Natural killer cell (primary cell): ENCODE data around the gene RHOD. TPM values are rescaled to one million over a fixed set of nuclear protein-coding genes. Genes with fewer than 3 reads are reported as not detected.

Source experiments
- ATAC-seq, 3 donors: fragments of 150-1000 bp in 2 of 3; fragments of 200-7000 bp in 1 of 3; cut with Tn5 transposase; 1 replicate in 1 of 3; 2 replicates in 2 of 3; pipeline ENCODE4 v1.10.0; 2021; ENCODE audit warnings: mild to moderate bottlenecking in 2 of 3, moderate library complexity in 2 of 3
- DNase-seq, 2 donors: peaks; one replicate each; pipeline versions ENCODE4 v3.0.0 to v3.0.0-alpha.2; 2013 to 2021; ENCODE audit warnings: mixed read lengths in 1 of 2
- H3K27ac ChIP-seq: one replicate; pipeline ENCODE4 v1.5.1; 2013; ENCODE audit warnings: mild to moderate bottlenecking, low read length
- H3K27me3 ChIP-seq: one replicate; pipeline ENCODE4 v1.6.1; 2013; ENCODE audit warnings: low read length; ENCODE audit not compliant: control insufficient read depth, insufficient read depth
- H3K36me3 ChIP-seq: one replicate; pipeline ENCODE4 v1.6.1; 2013; ENCODE audit warnings: low read length; ENCODE audit not compliant: control insufficient read depth, insufficient read depth
- H3K4me1 ChIP-seq: one replicate; pipeline ENCODE4 v1.6.1; 2013; ENCODE audit warnings: low read length; ENCODE audit not compliant: control insufficient read depth, insufficient read depth
- H3K4me3 ChIP-seq: one replicate; pipeline ENCODE4 v1.5.1; 2013; ENCODE audit warnings: low read length
- H3K9me3 ChIP-seq: one replicate; pipeline ENCODE4 v1.6.1; 2013; ENCODE audit warnings: low read length; ENCODE audit not compliant: control insufficient read depth, insufficient read depth
- H3K27ac Mint-ChIP-seq, 2 donors: one replicate each; pipeline ENCODE4 v1.8.0; 2022; ENCODE audit warnings: mild to moderate bottlenecking in 2 of 2, mixed read lengths in 2 of 2, moderate library complexity in 1 of 2
- H3K27me3 Mint-ChIP-seq, 2 donors: one replicate each; pipeline ENCODE4 v1.8.0; 2022; ENCODE audit warnings: low read depth in 2 of 2, mixed read lengths in 2 of 2
- H3K36me3 Mint-ChIP-seq: one replicate; pipeline ENCODE4 v1.8.0; 2022; ENCODE audit warnings: mixed read lengths
- H3K4me1 Mint-ChIP-seq, 2 donors: one replicate each; pipeline ENCODE4 v1.8.0; 2022; ENCODE audit warnings: mixed read lengths in 2 of 2
- H3K4me3 Mint-ChIP-seq: one replicate; pipeline ENCODE4 v1.8.0; 2022; ENCODE audit warnings: mild to moderate bottlenecking, moderate library complexity, mixed read lengths
- H3K9me3 Mint-ChIP-seq, 2 donors: one replicate each; pipeline ENCODE4 v1.8.0; 2022; ENCODE audit warnings: mixed read lengths in 2 of 2
- WGBS: methylation state at CpG from one replicate; pipeline ENCODE4 v1.1.7; 2013; ENCODE audit warnings: missing lambda C conversion rate; ENCODE audit not compliant: insufficient coverage; 5-methylcytosine and 5-hydroxymethylcytosine counted together
- intact Hi-C: fragments of 100-400 bp; cut with micrococcal nuclease; formaldehyde crosslinking; loops from one replicate; pipeline ENCODE4 v1.14.2; 2022
- total RNA-seq, 4 donors: library from RNA; stranded (reverse); fragments of 120-200 nt in 1 of 4; gene quantifications; one replicate each; pipeline versions ENCODE4 v1.2.3 to v1.2.4, GENCODE V29; 2013 to 2022
- TF ChIP-seq, protein P1 (sequence below): fragments of 200-600 bp; IDR thresholded peaks from one replicate; pipeline ENCODE4 v1.8.0; 2022; ENCODE audit warnings: antibody characterized with exemption

RHOD gene
- total RNA-seq, 3 donors from 2014 or later (not counting 1 experiment from before 2014, with no cell fraction given) = not detected

DNA sequence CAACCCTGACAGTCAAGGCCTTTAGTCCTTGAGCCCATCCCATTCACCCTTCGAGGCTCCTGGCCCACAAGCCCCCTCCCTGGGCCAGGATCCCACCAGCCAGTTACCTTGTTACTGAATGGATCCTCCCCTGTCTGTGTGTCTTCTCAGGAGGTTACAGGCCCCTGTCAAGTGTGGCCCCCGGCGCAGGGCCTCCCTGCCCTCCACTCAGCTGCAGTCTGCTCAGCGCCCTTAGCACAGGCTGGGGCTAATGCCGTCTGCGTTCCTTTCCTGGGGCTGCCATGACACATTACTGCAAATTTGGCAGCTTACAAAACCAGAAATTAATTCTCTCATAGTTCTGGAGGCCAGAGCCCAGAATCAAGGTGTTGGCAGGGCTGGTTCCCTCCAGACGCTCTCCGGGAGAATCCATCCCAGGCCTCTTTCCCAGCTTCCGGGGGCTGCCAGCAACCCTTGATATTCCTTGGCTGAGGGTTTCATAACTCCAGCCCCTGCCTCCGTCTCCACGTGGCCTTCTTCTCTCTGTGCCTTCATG, 43.1 kb upstream of the RHOD start:
- H3K27ac Mint-ChIP-seq = no peak overlapping the region
- Histone ChIP-seq H3K27ac (no peak overlapping the region), H3K27me3 (no peaks in the 10 kb centered on the region), H3K9me3 (no peaks in the 10 kb centered on the region), H3K4me1 (no peaks in the 10 kb centered on the region), H3K4me3 (no peak overlapping the region), H3K36me3 (no peaks in the 10 kb centered on the region)
- DNase-seq = no peak
- peaks cover 11 to 21% of the 10 kb centered on the region in 2 donors for H3K27me3 Mint-ChIP-seq
- ATAC-seq = no peak
- H3K4me3 Mint-ChIP-seq = no peak overlapping the region
- no peaks in the 10 kb centered on the region for H3K36me3 Mint-ChIP-seq
- TF ChIP-seq, protein P1, sequence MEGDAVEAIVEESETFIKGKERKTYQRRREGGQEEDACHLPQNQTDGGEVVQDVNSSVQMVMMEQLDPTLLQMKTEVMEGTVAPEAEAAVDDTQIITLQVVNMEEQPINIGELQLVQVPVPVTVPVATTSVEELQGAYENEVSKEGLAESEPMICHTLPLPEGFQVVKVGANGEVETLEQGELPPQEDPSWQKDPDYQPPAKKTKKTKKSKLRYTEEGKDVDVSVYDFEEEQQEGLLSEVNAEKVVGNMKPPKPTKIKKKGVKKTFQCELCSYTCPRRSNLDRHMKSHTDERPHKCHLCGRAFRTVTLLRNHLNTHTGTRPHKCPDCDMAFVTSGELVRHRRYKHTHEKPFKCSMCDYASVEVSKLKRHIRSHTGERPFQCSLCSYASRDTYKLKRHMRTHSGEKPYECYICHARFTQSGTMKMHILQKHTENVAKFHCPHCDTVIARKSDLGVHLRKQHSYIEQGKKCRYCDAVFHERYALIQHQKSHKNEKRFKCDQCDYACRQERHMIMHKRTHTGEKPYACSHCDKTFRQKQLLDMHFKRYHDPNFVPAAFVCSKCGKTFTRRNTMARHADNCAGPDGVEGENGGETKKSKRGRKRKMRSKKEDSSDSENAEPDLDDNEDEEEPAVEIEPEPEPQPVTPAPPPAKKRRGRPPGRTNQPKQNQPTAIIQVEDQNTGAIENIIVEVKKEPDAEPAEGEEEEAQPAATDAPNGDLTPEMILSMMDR = no peak
- 90% methylated on average over 11 of the region's 11 CpGs for WGBS
- H3K9me3 Mint-ChIP-seq = no peaks in the 10 kb centered on the region
- intact Hi-C loops = no loop called here
- H3K4me1 Mint-ChIP-seq = no peaks in the 10 kb centered on the region

DNA sequence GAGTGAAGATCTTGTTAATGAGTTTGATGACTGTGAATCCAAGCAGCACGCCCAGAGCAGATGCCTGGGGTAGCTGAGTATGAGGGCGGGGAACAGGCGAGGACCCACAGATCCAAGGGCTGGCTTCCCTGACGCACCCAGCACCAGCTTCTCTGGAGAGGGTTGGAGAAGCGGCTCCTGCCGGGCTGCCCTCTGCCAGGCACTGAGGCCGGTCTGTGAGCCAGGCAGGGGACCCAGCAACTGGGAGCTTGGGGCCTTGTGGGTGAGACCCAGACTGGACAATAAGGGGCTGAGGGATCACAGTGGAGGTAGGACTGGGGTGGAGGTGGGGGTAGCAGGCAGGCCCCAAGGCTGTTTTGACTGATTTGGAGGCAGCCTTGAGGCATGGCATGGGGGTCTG, 42.3 kb upstream of the RHOD start:
- no peak for ATAC-seq
- intact Hi-C loops = no loop called here
- no peak for DNase-seq
- H3K27me3 Mint-ChIP-seq = peaks cover 11 to 20% of the 10 kb centered on the region in 2 donors
- TF ChIP-seq, protein P1 = no peak
- 91% methylated on average over 7 of the region's 7 CpGs for WGBS
- H3K36me3 Mint-ChIP-seq = no peaks in the 10 kb centered on the region
- H3K4me3 ChIP-seq = no peak overlapping the region
- H3K4me1 Mint-ChIP-seq = no peaks in the 10 kb centered on the region
- H3K9me3 ChIP-seq = no peaks in the 10 kb centered on the region
- H3K36me3 ChIP-seq = no peaks in the 10 kb centered on the region
- H3K27ac Mint-ChIP-seq = no peak overlapping the region
- H3K27me3 ChIP-seq = no peaks in the 10 kb centered on the region
- no peak overlapping the region for H3K27ac ChIP-seq
- no peaks in the 10 kb centered on the region for H3K4me1 ChIP-seq
- no peak overlapping the region for H3K4me3 Mint-ChIP-seq
- no peaks in the 10 kb centered on the region for H3K9me3 Mint-ChIP-seq

- no peaks in the 10 kb centered on the region for H3K4me1 Mint-ChIP-seq
- TF ChIP-seq, protein P1 = no peak
- 92% methylated on average over 8 of the region's 8 CpGs for WGBS
- no peak for ATAC-seq
- no peak overlapping the region for H3K27ac Mint-ChIP-seq
- H3K4me3 Mint-ChIP-seq = no peak overlapping the region
- H3K9me3 ChIP-seq = no peaks in the 10 kb centered on the region
- H3K4me3 ChIP-seq = no peak overlapping the region
- no peaks in the 10 kb centered on the region for H3K27me3 ChIP-seq
- H3K36me3 Mint-ChIP-seq = no peaks in the 10 kb centered on the region
- peaks cover 10 to 14% of the 10 kb centered on the region in 2 donors for H3K27me3 Mint-ChIP-seq
- intact Hi-C loops = no loop called here
- no peaks in the 10 kb centered on the region for H3K9me3 Mint-ChIP-seq
- H3K4me1 ChIP-seq = no peaks in the 10 kb centered on the region
- H3K27ac ChIP-seq = no peak overlapping the region
- no peaks in the 10 kb centered on the region for H3K36me3 ChIP-seq
- peak in 1 of 2 donors; percentile 1 for DNase-seq
These were observed 41.6 kb upstream of the RHOD start for GRCh38 chr11:67015048-67015447.

- H3K27me3 Mint-ChIP-seq = peaks cover 16 to 22% of the 10 kb centered on the region in 2 donors
These were observed 40.1 kb upstream of the RHOD start for GRCh38 chr11:67016550-67016949.

More at GRCh38 chr11:67016550-67016949, 40.1 kb upstream of the RHOD start:
- intact Hi-C loops = no loop called here
- Mint-ChIP-seq H3K4me1 (no peaks in the 10 kb centered on the region), H3K4me3 (no peak overlapping the region), H3K9me3 (no peaks in the 10 kb centered on the region), H3K36me3 (no peaks in the 10 kb centered on the region), H3K27ac (no peak overlapping the region)
- H3K27me3 ChIP-seq = no peaks in the 10 kb centered on the region
- no peaks in the 10 kb centered on the region for H3K36me3 ChIP-seq
- WGBS = 74% methylated on average over 5 of the region's 5 CpGs
- no peak overlapping the region for H3K4me3 ChIP-seq
- ATAC-seq = no peak
- DNase-seq = peak in 1 of 2 donors; percentile 1
- TF ChIP-seq, protein P1 = no peak
- H3K27ac ChIP-seq = no peak overlapping the region
- no peaks in the 10 kb centered on the region for H3K9me3 ChIP-seq
- no peaks in the 10 kb centered on the region for H3K4me1 ChIP-seq
